Measurements from ENCODE around the gene BMP5. TPM values are rescaled to one million over a fixed set of nuclear protein-coding genes. Genes with fewer than 3 reads are reported as not detected.

The BMP5 gene
- total RNA-seq, 1 donor from 2014 or later = 13.3 TPM

DNA sequence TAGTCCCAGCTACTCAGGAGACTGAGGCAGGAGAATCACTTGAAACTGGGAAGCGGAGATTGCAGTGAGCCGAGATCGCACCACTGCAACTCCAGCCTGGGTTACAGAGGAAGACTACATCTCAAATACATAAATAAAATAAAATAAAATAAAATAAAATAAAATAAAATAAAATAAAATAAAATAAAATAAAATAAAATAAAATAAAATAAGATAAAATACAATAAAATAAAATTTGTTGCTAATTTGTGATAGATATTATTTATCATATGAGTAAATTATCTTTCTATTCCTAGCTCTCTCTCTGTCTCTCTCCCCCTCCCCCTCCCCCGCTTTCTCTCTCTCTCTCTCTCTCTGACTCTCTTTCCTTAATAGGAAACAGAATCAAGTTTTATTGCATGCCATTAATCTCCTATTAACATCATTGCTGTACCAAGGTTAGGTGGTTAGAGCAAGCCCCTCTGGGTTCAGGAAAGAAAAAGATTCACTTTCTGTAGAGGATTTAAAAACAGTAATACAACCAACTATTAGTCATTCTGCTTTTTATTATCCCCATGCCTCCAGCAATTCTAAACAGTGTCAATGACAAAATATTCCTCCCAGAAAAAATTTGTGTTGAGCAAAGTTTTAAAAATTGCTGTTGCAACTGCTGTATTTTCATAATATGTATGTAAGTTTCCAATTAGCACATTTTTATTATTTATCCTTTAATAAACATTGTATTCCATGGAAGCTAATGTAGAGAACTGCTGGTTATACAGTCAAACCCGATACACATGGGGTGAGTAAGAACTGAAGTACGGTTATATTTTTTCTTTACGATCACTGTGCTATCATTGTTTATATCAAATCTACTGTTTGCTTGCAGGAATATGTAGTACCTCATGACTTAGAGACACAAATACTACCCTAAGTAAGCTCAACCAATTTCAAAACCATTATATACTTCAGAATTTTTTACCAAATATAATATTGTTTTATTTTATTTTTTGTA, 22.1 kb downstream of the BMP5 start:
- intact Hi-C loops (cut with DNase I) = no loop called here

DNA sequence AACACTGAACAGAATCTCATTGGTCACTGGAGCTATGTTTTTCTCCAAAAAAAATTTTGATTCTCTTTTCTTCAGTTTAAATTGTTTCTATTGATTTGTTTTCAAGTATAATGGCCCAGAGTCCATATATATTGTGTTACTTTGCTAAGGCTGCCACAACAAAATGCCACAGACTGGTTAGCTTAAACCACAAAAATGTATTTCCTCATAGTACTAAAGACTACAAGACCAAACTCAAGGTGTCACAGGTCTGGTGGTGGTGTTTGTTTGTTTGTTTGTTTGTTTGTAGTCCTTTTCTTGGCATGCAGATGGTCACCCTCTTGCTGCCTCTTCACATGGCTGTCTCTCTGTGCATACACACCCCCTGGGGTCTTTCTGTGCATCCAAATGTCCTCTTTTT, 34.0 kb downstream of the BMP5 start:
- TF ChIP-seq, protein P1, sequence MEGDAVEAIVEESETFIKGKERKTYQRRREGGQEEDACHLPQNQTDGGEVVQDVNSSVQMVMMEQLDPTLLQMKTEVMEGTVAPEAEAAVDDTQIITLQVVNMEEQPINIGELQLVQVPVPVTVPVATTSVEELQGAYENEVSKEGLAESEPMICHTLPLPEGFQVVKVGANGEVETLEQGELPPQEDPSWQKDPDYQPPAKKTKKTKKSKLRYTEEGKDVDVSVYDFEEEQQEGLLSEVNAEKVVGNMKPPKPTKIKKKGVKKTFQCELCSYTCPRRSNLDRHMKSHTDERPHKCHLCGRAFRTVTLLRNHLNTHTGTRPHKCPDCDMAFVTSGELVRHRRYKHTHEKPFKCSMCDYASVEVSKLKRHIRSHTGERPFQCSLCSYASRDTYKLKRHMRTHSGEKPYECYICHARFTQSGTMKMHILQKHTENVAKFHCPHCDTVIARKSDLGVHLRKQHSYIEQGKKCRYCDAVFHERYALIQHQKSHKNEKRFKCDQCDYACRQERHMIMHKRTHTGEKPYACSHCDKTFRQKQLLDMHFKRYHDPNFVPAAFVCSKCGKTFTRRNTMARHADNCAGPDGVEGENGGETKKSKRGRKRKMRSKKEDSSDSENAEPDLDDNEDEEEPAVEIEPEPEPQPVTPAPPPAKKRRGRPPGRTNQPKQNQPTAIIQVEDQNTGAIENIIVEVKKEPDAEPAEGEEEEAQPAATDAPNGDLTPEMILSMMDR (IDR thresholded peaks at IDR 0.05) = no peak
- Histone ChIP-seq H3K36me3 (no peaks in the 10 kb centered on the region), H3K4me3 (no peak overlapping the region), H3K27ac (no peak overlapping the region), H3K27me3 (ENCODE audit: low read depth) (no peaks in the 10 kb centered on the region), H3K4me1 (no peaks in the 10 kb centered on the region), H3K9me3 (no peaks in the 10 kb centered on the region)
- DNase-seq (no peak), ATAC-seq (no peak)
- intact Hi-C loops (cut with DNase I) = no loop called here

More for the DNA sequence above, 22.1 kb downstream of the BMP5 start:
- H3K27ac ChIP-seq = no peak overlapping the region
- ATAC-seq = no peak
- no peak for DNase-seq
- no peak overlapping the region for H3K4me3 ChIP-seq
- no peaks in the 10 kb centered on the region for H3K27me3 ChIP-seq (ENCODE audit: low read depth)
- no peaks in the 10 kb centered on the region for H3K9me3 ChIP-seq
- no peaks in the 10 kb centered on the region for H3K4me1 ChIP-seq
- no peaks in the 10 kb centered on the region for H3K36me3 ChIP-seq
- TF ChIP-seq, protein P1 (IDR thresholded peaks at IDR 0.05) = no peak

DNA sequence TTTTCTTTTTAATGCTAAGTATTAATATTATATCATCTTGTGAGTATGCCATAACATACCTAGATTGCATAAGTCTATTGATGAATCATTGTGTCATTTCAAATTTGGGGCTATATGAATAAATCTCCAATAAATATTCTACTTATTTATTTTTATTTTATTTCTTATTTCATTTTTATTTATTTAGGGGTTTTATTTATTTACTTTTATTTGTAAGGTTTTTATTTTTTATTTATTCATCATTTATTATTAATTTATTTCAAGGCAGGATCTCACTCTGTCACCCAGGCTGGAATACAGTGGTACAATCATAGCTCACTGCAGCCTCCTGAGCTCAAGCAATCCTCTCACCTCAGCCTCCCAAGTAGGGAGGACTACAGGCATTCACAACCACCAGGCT, 36.3 kb downstream of the BMP5 start:
- intact Hi-C loops (cut with DNase I) = no loop called here
- TF ChIP-seq, protein P1 (IDR thresholded peaks at IDR 0.05) = no peak
- Histone ChIP-seq H3K4me3 (no peak overlapping the region), H3K27ac (no peak overlapping the region), H3K36me3 (no peaks in the 10 kb centered on the region), H3K27me3 (ENCODE audit: low read depth) (no peaks in the 10 kb centered on the region), H3K4me1 (no peaks in the 10 kb centered on the region), H3K9me3 (no peaks in the 10 kb centered on the region)
- no peak for ATAC-seq
- DNase-seq = no peak

DNA sequence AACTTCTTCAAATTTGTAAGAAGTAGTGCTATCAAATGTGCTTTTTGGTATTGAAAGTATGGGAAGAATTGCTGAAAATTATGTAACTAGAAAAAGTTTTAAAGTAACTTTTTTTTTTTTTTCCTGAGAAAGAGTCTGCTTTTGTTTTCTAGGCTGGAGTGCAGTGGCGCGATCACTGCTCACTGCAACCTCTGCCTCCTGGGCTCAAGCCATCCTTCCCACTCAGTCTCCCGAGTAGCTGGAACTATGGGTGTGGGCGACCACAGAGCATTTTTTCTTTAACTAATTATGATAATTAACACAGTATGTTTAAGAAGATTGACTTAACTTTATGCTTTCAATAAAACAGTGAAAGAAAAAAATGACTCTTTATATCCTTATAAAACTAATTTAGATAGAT, 38.4 kb downstream of the BMP5 start:
- ATAC-seq (no peak), DNase-seq (no peak)
- H3K36me3 ChIP-seq = no peaks in the 10 kb centered on the region
- H3K27me3 ChIP-seq (ENCODE audit: low read depth) = no peaks in the 10 kb centered on the region
- TF ChIP-seq, protein P1 (IDR thresholded peaks at IDR 0.05) = no peak
- no peaks in the 10 kb centered on the region for H3K9me3 ChIP-seq
- intact Hi-C loops (cut with DNase I) = no loop called here
- H3K4me1 ChIP-seq = no peaks in the 10 kb centered on the region
- H3K27ac ChIP-seq = no peak overlapping the region
- no peak overlapping the region for H3K4me3 ChIP-seq

DNA sequence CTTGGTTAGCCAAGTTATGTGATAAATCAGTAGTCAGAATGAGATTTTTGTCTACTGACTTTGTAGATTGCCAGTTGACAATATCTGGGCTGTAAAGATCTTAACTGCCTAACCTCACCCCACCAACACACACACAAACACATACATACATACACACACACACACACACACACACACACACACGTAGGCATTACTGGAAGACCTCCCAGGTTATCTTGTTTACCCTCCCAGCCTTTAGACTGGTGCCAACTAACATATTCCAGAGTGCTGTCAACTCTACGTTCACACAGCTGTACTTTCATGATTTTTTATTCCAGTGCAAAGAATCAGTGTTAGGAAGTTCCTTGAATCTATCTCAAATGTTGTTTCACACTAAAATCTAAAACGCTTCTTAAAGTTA, 38.9 kb downstream of the BMP5 start:
- Histone ChIP-seq H3K9me3 (no peaks in the 10 kb centered on the region), H3K27me3 (ENCODE audit: low read depth) (no peaks in the 10 kb centered on the region), H3K36me3 (no peaks in the 10 kb centered on the region), H3K4me1 (no peaks in the 10 kb centered on the region), H3K4me3 (no peak overlapping the region), H3K27ac (no peak overlapping the region)
- DNase-seq = no peak
- intact Hi-C loops (cut with DNase I) = no loop called here
- ATAC-seq = no peak
- TF ChIP-seq, protein P1 (IDR thresholded peaks at IDR 0.05) = no peak

All from lower lobe of right lung (tissue), 2 donors.